HEK293 (cell line): Measurements from ENCODE around the gene UBR1.

Source experiments
- CTCF ChIA-PET: fragments of 350-600 bp; formaldehyde crosslinking; extraction: SDS; loops from one replicate; lab custom pipeline; 2021; ENCODE audit warnings: antibody characterized with exemption; lab: Yijun Ruan, JAX
- POLR2A ChIA-PET: fragments of 300-600 bp; formaldehyde crosslinking; extraction: SDS; loops from one replicate; lab custom pipeline; 2020; ENCODE audit warnings: antibody characterized with exemption, inconsistent platforms; lab: Yijun Ruan, JAX
- H3K27ac ChIP-seq: fragments of 200-500 bp; sonication (Bioruptor generic); 2 replicates; pipeline ENCODE4 v1.5.1; 2014; ENCODE audit warnings: low read depth, low read length, control low read depth, inconsistent platforms; ENCODE audit errors: extremely low read depth
- H3K36me3 ChIP-seq, 2 experiments: fragments of 200-500 bp in 1 of 2; sonication (Bioruptor generic) in 1 of 2; 1 replicate in 1 of 2; 2 replicates in 1 of 2; pipeline ENCODE4 v1.5.1; 2014 to 2017; ENCODE audit warnings: inconsistent platforms in 2 of 2, low read length in 2 of 2; ENCODE audit not compliant: control insufficient read depth in 2 of 2, insufficient read depth in 1 of 2
- H3K4me1 ChIP-seq: fragments of 200-500 bp; sonication (Bioruptor generic); 2 replicates; pipeline ENCODE4 v1.5.1; 2014; ENCODE audit warnings: mild to moderate bottlenecking, low read length, inconsistent platforms; ENCODE audit not compliant: control insufficient read depth, insufficient read depth
- H3K4me3 ChIP-seq: 2 replicates; pipeline ENCODE4 v1.5.1; 2011; ENCODE audit warnings: low read depth, mild to moderate bottlenecking, control low read depth, low read length, moderate library complexity
- H3K9me3 ChIP-seq: fragments of 200-500 bp; sonication (Bioruptor generic); 2 replicates; pipeline ENCODE4 v1.5.1; 2014; ENCODE audit warnings: low read depth, low read length, inconsistent platforms; ENCODE audit not compliant: control insufficient read depth, insufficient read depth
- FEZF1 ChIP-seq: fragments of 450-650 bp; formaldehyde crosslinking; IDR thresholded peaks from 2 replicates; pipeline ENCODE4 v1.5.1; 2016; ENCODE audit warnings: missing biosample characterization, missing genetic modification characterization
- MEIS1 ChIP-seq: sonication (generic); formaldehyde crosslinking; IDR thresholded peaks from 2 replicates; pipeline ENCODE4 v1.8.1; 2022; ENCODE audit warnings: missing genetic modification reagents, mild to moderate bottlenecking, borderline replicate concordance
- MYNN ChIP-seq: fragments of 450-650 bp; formaldehyde crosslinking; IDR thresholded peaks from 2 replicates; pipeline ENCODE4 v1.5.1; 2016; ENCODE audit warnings: missing biosample characterization, missing genetic modification characterization, borderline replicate concordance
- MZF1 ChIP-seq: fragments of 450-650 bp; formaldehyde crosslinking; IDR thresholded peaks from 2 replicates; pipeline ENCODE4 v1.5.1; 2017; ENCODE audit warnings: missing biosample characterization, missing genetic modification characterization, borderline replicate concordance
- OSR2 ChIP-seq: fragments of 450-650 bp; formaldehyde crosslinking; IDR thresholded peaks from 2 replicates; pipeline ENCODE4 v1.5.1; 2016; ENCODE audit warnings: missing biosample characterization, missing genetic modification characterization
- PRDM1 ChIP-seq: fragments of 450-650 bp; formaldehyde crosslinking; IDR thresholded peaks from 2 replicates; pipeline ENCODE4; 2016; ENCODE audit warnings: missing biosample characterization, missing genetic modification characterization
- SP2 ChIP-seq: fragments of 450-650 bp; formaldehyde crosslinking; IDR thresholded peaks from 2 replicates; pipeline ENCODE4 v1.5.1; 2016; ENCODE audit warnings: missing biosample characterization, missing genetic modification characterization
- ZBTB7A ChIP-seq: fragments of 450-650 bp; formaldehyde crosslinking; IDR thresholded peaks from 2 replicates; pipeline ENCODE4 v1.5.1; 2016; ENCODE audit warnings: low read depth, missing biosample characterization, missing genetic modification characterization
- ZFP41 ChIP-seq: fragments of 450-650 bp; formaldehyde crosslinking; IDR thresholded peaks from 2 replicates; pipeline ENCODE4 v1.5.1; 2016; ENCODE audit warnings: missing biosample characterization, missing genetic modification characterization, borderline replicate concordance
- ZIC2 ChIP-seq: fragments of 450-650 bp; formaldehyde crosslinking; IDR thresholded peaks from 2 replicates; pipeline ENCODE4 v1.5.1; 2016; ENCODE audit warnings: missing biosample characterization, missing genetic modification characterization
- ZNF16 ChIP-seq: fragments of 450-650 bp; formaldehyde crosslinking; IDR thresholded peaks from 2 replicates; pipeline ENCODE4 v1.5.1; 2016; ENCODE audit warnings: low read depth, missing biosample characterization, missing genetic modification characterization
- ZNF248 ChIP-seq: fragments of 450-650 bp; formaldehyde crosslinking; IDR thresholded peaks from 2 replicates; pipeline ENCODE4 v1.5.1; 2017; ENCODE audit warnings: missing biosample characterization, missing genetic modification characterization
- ZNF302 ChIP-seq: fragments of 450-650 bp; formaldehyde crosslinking; IDR thresholded peaks from 2 replicates; pipeline ENCODE4 v1.5.1; 2016; ENCODE audit warnings: missing biosample characterization, missing genetic modification characterization, low read depth
- ZNF404 ChIP-seq: fragments of 450-650 bp; formaldehyde crosslinking; IDR thresholded peaks from 2 replicates; pipeline ENCODE4 v1.5.1; 2017; ENCODE audit warnings: missing biosample characterization, missing genetic modification characterization
- ZNF549 ChIP-seq: fragments of 450-650 bp; IDR thresholded peaks from 2 replicates; pipeline ENCODE4 v1.5.1; 2018; ENCODE audit warnings: missing biosample characterization, missing genetic modification characterization, mild to moderate bottlenecking, inconsistent platforms, moderate library complexity
- ZNF707 ChIP-seq: fragments of 450-650 bp; formaldehyde crosslinking; IDR thresholded peaks from 2 replicates; pipeline ENCODE4 v1.5.1; 2016; ENCODE audit warnings: missing biosample characterization, missing genetic modification characterization
- TF ChIP-seq, protein P1 (sequence below): fragments of 450-650 bp; formaldehyde crosslinking; IDR thresholded peaks from 2 replicates; pipeline ENCODE4; 2016; ENCODE audit warnings: missing biosample characterization, missing genetic modification characterization
- TF ChIP-seq, protein P2 (sequence below): fragments of 450-650 bp; formaldehyde crosslinking; IDR thresholded peaks from 2 replicates; pipeline ENCODE4 v1.5.1; 2016; ENCODE audit warnings: missing biosample characterization, missing genetic modification characterization
- TF ChIP-seq, protein P3 (sequence below): fragments of 450-650 bp; formaldehyde crosslinking; conservative IDR thresholded peaks from 2 replicates; pipeline ENCODE4 v1.5.1; 2016; ENCODE audit warnings: low read depth, missing biosample characterization, missing genetic modification characterization

The UBR1 gene

DNA sequence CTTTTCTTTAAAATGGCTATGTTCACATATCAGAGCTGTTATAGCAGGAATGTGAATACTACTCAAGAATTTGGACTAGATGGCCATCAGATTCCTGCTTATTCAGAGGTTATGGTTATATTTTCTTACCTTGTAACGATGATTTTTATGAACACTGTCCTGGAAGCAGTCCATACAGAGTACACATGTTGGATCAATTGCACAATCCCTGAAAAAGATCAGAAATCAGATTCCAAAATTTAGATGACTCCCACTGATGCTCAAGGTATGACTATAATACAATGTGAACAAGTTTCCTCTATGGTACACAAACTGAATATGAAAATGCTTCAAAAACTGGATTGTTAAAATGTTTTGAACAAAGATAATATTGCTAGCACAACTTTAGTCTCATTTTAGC lies 23.3 kb downstream of the UBR1 start:
- CTCF ChIA-PET, result no interaction called here
- no peaks in the 10 kb centered on the region for H3K9me3 ChIP-seq
- POLR2A ChIA-PET, result no interaction called here
- peaks cover 13 to 47% of the 10 kb centered on the region in 2 experiments; a peak in 2 of 3 replicates for H3K36me3 ChIP-seq
- no peaks in the 10 kb centered on the region for H3K4me1 ChIP-seq
- TF ChIP-seq ZBTB7A (tag by site-specific recombination) (no peak), MEIS1 (CRISPR knock-in tag) (no peak), ZNF549 (tag by site-specific recombination) (no peak), ZFP41 (tag by site-specific recombination) (no peak), ZNF248 (tag by site-specific recombination) (no peak), OSR2 (no peak), MZF1 (tag by site-specific recombination) (no peak), FEZF1 (tag by site-specific recombination) (no peak)
- TF ChIP-seq, protein P1, sequence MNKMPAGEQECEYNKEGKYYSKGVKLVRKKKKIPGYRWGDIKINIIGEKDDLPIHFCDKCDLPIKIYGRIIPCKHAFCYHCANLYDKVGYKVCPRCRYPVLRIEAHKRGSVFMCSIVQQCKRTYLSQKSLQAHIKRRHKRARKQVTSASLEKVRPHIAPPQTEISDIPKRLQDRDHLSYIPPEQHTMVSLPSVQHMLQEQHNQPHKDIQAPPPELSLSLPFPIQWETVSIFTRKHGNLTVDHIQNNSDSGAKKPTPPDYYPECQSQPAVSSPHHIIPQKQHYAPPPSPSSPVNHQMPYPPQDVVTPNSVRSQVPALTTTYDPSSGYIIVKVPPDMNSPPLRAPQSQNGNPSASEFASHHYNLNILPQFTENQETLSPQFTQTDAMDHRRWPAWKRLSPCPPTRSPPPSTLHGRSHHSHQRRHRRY (tag by site-specific recombination), result no peak
- no peak overlapping the region for H3K27ac ChIP-seq
- no peak overlapping the region for H3K4me3 ChIP-seq

DNA sequence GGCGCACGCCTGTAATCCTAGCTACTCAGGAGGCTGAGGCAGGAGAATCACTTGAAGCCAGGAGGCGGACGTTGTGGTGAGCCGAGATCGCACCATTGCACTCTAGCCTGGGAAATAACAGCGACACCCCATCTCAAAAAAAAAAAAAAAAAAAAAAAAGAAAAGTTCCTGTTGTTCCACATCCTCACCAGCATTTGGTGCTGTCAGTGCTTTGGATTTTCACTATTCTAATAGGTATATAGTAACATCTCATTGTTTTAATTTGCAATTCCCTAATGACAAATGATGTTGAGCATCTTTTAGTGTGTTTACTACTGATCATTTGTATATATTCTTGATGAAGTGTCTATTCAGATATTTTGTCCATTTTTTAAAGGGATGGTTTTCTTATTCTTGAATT lies 24.6 kb downstream of the UBR1 start:
- POLR2A ChIA-PET, result no interaction called here
- CTCF ChIA-PET, result no interaction called here
- TF ChIP-seq ZIC2 (tag by site-specific recombination) (no peak), ZNF404 (tag by site-specific recombination) (no peak), PRDM1 (no peak), ZNF16 (no peak), FEZF1 (tag by site-specific recombination) (no peak), ZNF302 (tag by site-specific recombination) (no peak), MYNN (tag by site-specific recombination) (no peak), SP2 (tag by site-specific recombination) (no peak), ZNF707 (tag by site-specific recombination) (no peak)
- TF ChIP-seq, protein P2, sequence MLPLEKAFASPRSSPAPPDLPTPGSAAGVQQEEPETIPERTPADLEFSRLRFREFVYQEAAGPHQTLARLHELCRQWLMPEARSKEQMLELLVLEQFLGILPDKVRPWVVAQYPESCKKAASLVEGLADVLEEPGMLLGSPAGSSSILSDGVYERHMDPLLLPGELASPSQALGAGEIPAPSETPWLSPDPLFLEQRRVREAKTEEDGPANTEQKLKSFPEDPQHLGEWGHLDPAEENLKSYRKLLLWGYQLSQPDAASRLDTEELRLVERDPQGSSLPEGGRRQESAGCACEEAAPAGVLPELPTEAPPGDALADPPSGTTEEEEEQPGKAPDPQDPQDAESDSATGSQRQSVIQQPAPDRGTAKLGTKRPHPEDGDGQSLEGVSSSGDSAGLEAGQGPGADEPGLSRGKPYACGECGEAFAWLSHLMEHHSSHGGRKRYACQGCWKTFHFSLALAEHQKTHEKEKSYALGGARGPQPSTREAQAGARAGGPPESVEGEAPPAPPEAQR (tag by site-specific recombination), result no peak
- TF ChIP-seq, protein P3, sequence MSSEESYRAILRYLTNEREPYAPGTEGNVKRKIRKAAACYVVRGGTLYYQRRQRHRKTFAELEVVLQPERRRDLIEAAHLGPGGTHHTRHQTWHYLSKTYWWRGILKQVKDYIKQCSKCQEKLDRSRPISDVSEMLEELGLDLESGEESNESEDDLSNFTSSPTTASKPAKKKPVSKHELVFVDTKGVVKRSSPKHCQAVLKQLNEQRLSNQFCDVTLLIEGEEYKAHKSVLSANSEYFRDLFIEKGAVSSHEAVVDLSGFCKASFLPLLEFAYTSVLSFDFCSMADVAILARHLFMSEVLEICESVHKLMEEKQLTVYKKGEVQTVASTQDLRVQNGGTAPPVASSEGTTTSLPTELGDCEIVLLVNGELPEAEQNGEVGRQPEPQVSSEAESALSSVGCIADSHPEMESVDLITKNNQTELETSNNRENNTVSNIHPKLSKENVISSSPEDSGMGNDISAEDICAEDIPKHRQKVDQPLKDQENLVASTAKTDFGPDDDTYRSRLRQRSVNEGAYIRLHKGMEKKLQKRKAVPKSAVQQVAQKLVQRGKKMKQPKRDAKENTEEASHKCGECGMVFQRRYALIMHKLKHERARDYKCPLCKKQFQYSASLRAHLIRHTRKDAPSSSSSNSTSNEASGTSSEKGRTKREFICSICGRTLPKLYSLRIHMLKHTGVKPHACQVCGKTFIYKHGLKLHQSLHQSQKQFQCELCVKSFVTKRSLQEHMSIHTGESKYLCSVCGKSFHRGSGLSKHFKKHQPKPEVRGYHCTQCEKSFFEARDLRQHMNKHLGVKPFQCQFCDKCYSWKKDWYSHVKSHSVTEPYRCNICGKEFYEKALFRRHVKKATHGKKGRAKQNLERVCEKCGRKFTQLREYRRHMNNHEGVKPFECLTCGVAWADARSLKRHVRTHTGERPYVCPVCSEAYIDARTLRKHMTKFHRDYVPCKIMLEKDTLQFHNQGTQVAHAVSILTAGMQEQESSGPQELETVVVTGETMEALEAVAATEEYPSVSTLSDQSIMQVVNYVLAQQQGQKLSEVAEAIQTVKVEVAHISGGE (tag by site-specific recombination), result no peak
- TF ChIP-seq, all 188 proteins: peak for 0
- peaks cover 13 to 47% of the 10 kb centered on the region in 2 experiments; a peak in 2 of 3 replicates for H3K36me3 ChIP-seq
- no peak overlapping the region for H3K4me3 ChIP-seq
- H3K27ac ChIP-seq, result no peak overlapping the region
- H3K9me3 ChIP-seq, result no peaks in the 10 kb centered on the region
- no peaks in the 10 kb centered on the region for H3K4me1 ChIP-seq
